GM12878 (cell line): ENCODE measurements around the gene MAPKAP1. TPM values are rescaled to one million over a fixed set of nuclear protein-coding genes. Genes with fewer than 3 reads are reported as not detected.

Experiments used
- ATAC-seq: fragments of 200-7000 bp; cut with Tn5 transposase; 3 replicates; pipeline ENCODE4 v1.9.1; 2020; ENCODE audit warnings: mild to moderate bottlenecking, moderate library complexity
- BruUV-seq: library from RNA; stranded (reverse); fragments of 400-500 nt; replicated peaks from 2 replicates; lab custom pipeline; 2021; lab: Mats Ljungman, UMichigan
- CTCF ChIA-PET: fragments of 300-600 bp; sonication (Branson Sonifier 250); formaldehyde crosslinking; extraction: SDS; loops from one replicate; lab custom pipeline; 2021; ENCODE audit warnings: inconsistent platforms; lab: Yijun Ruan, JAX
- POLR2A ChIA-PET: fragments of 350-600 bp; formaldehyde crosslinking; extraction: SDS; loops from one replicate; lab custom pipeline; 2021; ENCODE audit warnings: inconsistent platforms; lab: Charles Lee
- RAD21 ChIA-PET: fragments of 300-600 bp; sonication (Branson Sonifier 250); formaldehyde crosslinking; loops from one replicate; lab custom pipeline; 2023; ENCODE audit warnings: antibody characterized with exemption; ENCODE audit not compliant: unreplicated experiment; lab: Charles Lee
- SMC1A ChIA-PET: fragments of 300-600 bp; sonication (Branson Sonifier 250); formaldehyde crosslinking; loops from one replicate; lab custom pipeline; 2023; ENCODE audit not compliant: unreplicated experiment, uncharacterized antibody; lab: Charles Lee
- DNase-seq: peaks from one replicate; pipeline ENCODE4 v3.0.0-alpha.2; 2011; ENCODE audit warnings: low read depth, low spot score
- FAIRE-seq: peaks from 3 replicates; lab custom pipeline; 2011; peaks lifted over from hg19 to GRCh38; lab: Jason Lieb, UNC
- H2AFZ ChIP-seq: 2 replicates; pipeline ENCODE4 v1.6.0; 2011; ENCODE audit warnings: low read depth, low read length, control low read depth; ENCODE audit not compliant: control insufficient read depth
- H3K27ac ChIP-seq: 2 replicates; pipeline ENCODE4 v1.5.1; 2011; ENCODE audit warnings: control low read depth; ENCODE audit not compliant: control insufficient read depth, insufficient read depth
- H3K27me3 ChIP-seq, 2 experiments: replicated peaks in 1 of 2; 2 replicates each; pipeline versions ENCODE4 v1.6.0 to v1.6.1; 2011; ENCODE audit warnings: low read length in 1 of 2; ENCODE audit not compliant: control insufficient read depth in 2 of 2, insufficient read depth in 2 of 2
- H3K36me3 ChIP-seq, 2 experiments: 2 replicates each; pipeline ENCODE4 v1.5.1; 2011; ENCODE audit warnings: low read length in 1 of 2; ENCODE audit not compliant: control insufficient read depth in 2 of 2, insufficient read depth in 2 of 2
- H3K4me1 ChIP-seq: 2 replicates; pipeline ENCODE4 v1.6.1; 2011; ENCODE audit warnings: mild to moderate bottlenecking, low read length, moderate library complexity, mixed read lengths; ENCODE audit not compliant: control insufficient read depth, insufficient read depth
- H3K4me2 ChIP-seq: 2 replicates; pipeline ENCODE4 v1.6.0; 2011; ENCODE audit warnings: control low read depth; ENCODE audit not compliant: control insufficient read depth, insufficient read depth
- H3K4me3 ChIP-seq: fragments of 200-600 bp; sonication (generic); 2 replicates; pipeline ENCODE4 v1.5.1; 2016
- H3K79me2 ChIP-seq: 2 replicates; pipeline ENCODE4 v1.6.0; 2011; ENCODE audit warnings: low read length; ENCODE audit not compliant: control insufficient read depth, insufficient read depth
- H3K9ac ChIP-seq: 2 replicates; pipeline ENCODE4 v1.8.0; 2011; ENCODE audit warnings: low read length, control low read depth, mixed read lengths; ENCODE audit not compliant: control insufficient read depth, insufficient read depth
- H3K9me3 ChIP-seq: replicated peaks from 3 replicates; pipeline ENCODE4 v1.5.1; 2011; ENCODE audit warnings: mild to moderate bottlenecking, low read length; ENCODE audit not compliant: control insufficient read depth, insufficient read depth
- H4K20me1 ChIP-seq: 2 replicates; pipeline ENCODE4 v1.6.0; 2011; ENCODE audit not compliant: control insufficient read depth, insufficient read depth
- CEBPB ChIP-seq, 2 experiments: fragments of 150-350 bp in 1 of 2; IDR thresholded peaks; 2 replicates each; pipeline ENCODE4 v1.6.1; 2012 to 2014; ENCODE audit warnings: low read depth in 2 of 2, low read length in 2 of 2, borderline replicate concordance in 1 of 2, inconsistent platforms in 1 of 2
- CHD1 ChIP-seq: IDR thresholded peaks from 2 replicates; pipeline ENCODE4 v1.6.1; 2012; ENCODE audit warnings: low read depth, low read length, improper control_type of control experiment
- ESRRA ChIP-seq: IDR thresholded peaks from 2 replicates; pipeline ENCODE4 v1.6.1; 2012; ENCODE audit warnings: mild to moderate bottlenecking, low read length, improper control_type of control experiment
- HSF1 ChIP-seq: fragments of 150-350 bp; IDR thresholded peaks from 2 replicates; pipeline ENCODE4 v1.6.1; 2014; ENCODE audit warnings: mild to moderate bottlenecking, low read depth, low read length
- LARP7 ChIP-seq: fragments of 450-650 bp; IDR thresholded peaks from 2 replicates; pipeline ENCODE4 v1.6.1; 2017; ENCODE audit warnings: mild to moderate bottlenecking
- MXI1 ChIP-seq: fragments of 150-350 bp; IDR thresholded peaks from 2 replicates; pipeline ENCODE4 v1.6.1; 2011; ENCODE audit warnings: low read depth, mild to moderate bottlenecking, inconsistent platforms, low read length, improper control_type of control experiment
- NFYA ChIP-seq: IDR thresholded peaks from 2 replicates; pipeline ENCODE4 v1.6.1; 2011; ENCODE audit warnings: low read depth, mild to moderate bottlenecking, low read length, improper control_type of control experiment, borderline replicate concordance
- POLR2A ChIP-seq: IDR thresholded peaks from 2 replicates; pipeline ENCODE4 v1.6.1; 2011; ENCODE audit warnings: low read depth, mild to moderate bottlenecking, low read length
- RAD51 ChIP-seq: fragments of 450-650 bp; IDR thresholded peaks from 2 replicates; pipeline ENCODE4 v1.6.1; 2016; ENCODE audit warnings: moderate library complexity, mild to moderate bottlenecking, inconsistent platforms
- RELA ChIP-seq: fragments of 450-650 bp; IDR thresholded peaks from 2 replicates; pipeline ENCODE4 v1.8.0; 2014; ENCODE audit warnings: borderline replicate concordance; ENCODE audit not compliant: partially characterized antibody
- SMARCA5 ChIP-seq: fragments of 450-650 bp; IDR thresholded peaks from 2 replicates; pipeline ENCODE4 v1.6.1; 2017; ENCODE audit warnings: mild to moderate bottlenecking
- ZBED1 ChIP-seq: IDR thresholded peaks from 2 replicates; pipeline ENCODE4 v1.6.1; 2016; ENCODE audit warnings: borderline replicate concordance
- ZZZ3 ChIP-seq: IDR thresholded peaks from 2 replicates; pipeline ENCODE4 v1.6.1; 2011; ENCODE audit warnings: low read depth; ENCODE audit not compliant: control insufficient read depth, insufficient read length
- WGBS: methylation state at CpG from one replicate; pipeline ENCODE4 v1.1.6; 2016; ENCODE audit warnings: low lambda C conversion rate; ENCODE audit not compliant: insufficient replicate concordance, insufficient coverage; ENCODE audit errors: missing lambda C conversion rate; 5-methylcytosine and 5-hydroxymethylcytosine counted together
- in situ Hi-C: fragments of 300-500 bp; cut with MboI; formaldehyde crosslinking; loops from 9 replicates; pipeline ENCODE4 v1.14.3; 2018; ENCODE audit warnings: mixed read lengths
- intact Hi-C: fragments of 100-400 bp; cut with micrococcal nuclease; formaldehyde crosslinking; loops from one replicate; pipeline ENCODE4 v1.14.2; 2022; ENCODE audit not compliant: unreplicated experiment
- polyA plus RNA-seq, 11 experiments: library from polyadenylated mRNA; depleted of rRNA in 4 of 11; unstranded in 6 of 11; stranded (reverse) in 5 of 11; fragments of >200 nt; fragmentation: Nextera tagmentation in 4 of 11; fragmentation: Illumina TruSeq in 1 of 11; extraction: Ambion mirVana in 4 of 11; extraction: Trizol in 1 of 11; gene quantifications; 1 replicate in 1 of 11; 2 replicates in 10 of 11; pipeline versions ENCODE4 v1.2.1 to v1.2.3, GENCODE V29; 2011 to 2016; ENCODE audit warnings: inconsistent platforms in 2 of 11, missing spikeins in 2 of 11, low read depth in 1 of 11
- total RNA-seq, 4 experiments: library from RNA; depleted of rRNA in 3 of 4; stranded (reverse); fragments of >200 nt in 3 of 4; fragmentation: Illumina TruSeq in 1 of 4; extraction: Trizol in 1 of 4; gene quantifications; 2 replicates each; pipeline versions ENCODE4 v1.2.1 to v1.2.3, GENCODE V29; 2013 to 2021
- TF ChIP-seq, protein P1 (sequence below): fragments of 150-350 bp; IDR thresholded peaks from 2 replicates; pipeline ENCODE4 v1.6.1; 2016; ENCODE audit warnings: low read depth, low read length
- TF ChIP-seq, protein P2 (sequence below), 3 experiments: IDR thresholded peaks in 2 of 3; conservative IDR thresholded peaks in 1 of 3; 2 replicates each; pipeline ENCODE4 v1.5.1; 2011; ENCODE audit warnings: low read depth in 3 of 3, low read length in 3 of 3, mild to moderate bottlenecking in 3 of 3, control low read depth in 2 of 3, moderate library complexity in 2 of 3, inconsistent platforms in 1 of 3, mixed read lengths in 1 of 3; ENCODE audit not compliant: control insufficient read depth in 2 of 3, insufficient read depth in 1 of 3; ENCODE audit errors: extremely low read depth in 1 of 3

The MAPKAP1 gene
- total and polyA plus RNA-seq, 10 of the 15 experiments (the other 5 are each of a cell fraction or from before 2014, with no cell fraction given): 5.1 to 188 (median 105) TPM

DNA sequence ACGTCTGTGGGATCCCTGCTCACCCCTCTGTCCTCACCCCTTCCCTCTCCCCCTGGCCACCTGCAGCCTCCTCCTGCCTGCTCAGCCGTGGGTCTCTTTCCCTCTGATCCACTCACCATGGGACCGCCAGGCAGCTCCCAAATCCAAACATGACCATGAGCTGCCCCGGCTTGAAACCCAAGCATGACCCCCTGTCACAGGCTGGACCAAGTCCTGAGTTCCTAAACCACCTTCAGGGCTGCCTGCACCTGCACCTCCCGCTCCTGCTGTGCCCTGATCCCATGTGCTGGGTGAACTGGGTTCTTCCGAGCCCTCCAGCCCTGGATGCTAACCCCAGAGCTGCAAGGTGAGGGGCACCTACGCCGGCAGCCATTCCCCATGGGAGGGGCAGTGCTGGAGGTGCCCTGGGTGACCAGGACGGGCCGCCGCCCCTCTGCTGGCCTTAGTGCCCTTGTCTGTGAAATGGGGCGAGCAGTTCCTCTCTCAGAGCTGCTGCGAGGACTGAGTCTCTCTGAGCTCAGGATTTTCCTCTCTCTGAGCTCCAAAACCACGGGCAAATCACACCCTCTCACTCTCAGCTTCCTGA, 295.7 kb downstream of the MAPKAP1 start (continued):
- TF ChIP-seq HSF1 (no peak), RELA (no peak), SMARCA5 (no peak)

- intact Hi-C loops (loop anchor here (1.0 kb wide), 1 partner anchor 221 kb away; no protein-coding TSS in a partner anchor), in situ Hi-C loops (no loop called here)
- FAIRE-seq: no peak
- no peaks in the 10 kb centered on the region; the same call in 2 of the 3 replicates for H3K9me3 ChIP-seq
- 93% methylated on average over 21 of the region's 24 CpGs for WGBS
- H2AFZ ChIP-seq: no peak overlapping the region
- no peak for DNase-seq
- ATAC-seq: no peak
- no peak overlapping the region for H3K9ac ChIP-seq
- ChIA-PET RAD21 (interaction anchor here (0.9 kb wide), 1 partner anchor 294 kb away, joined by 3 read pairs; no protein-coding TSS in a partner anchor), SMC1A (interaction anchor here (1.4 kb wide), 1 partner anchor 48 kb away, joined by 3 read pairs; no protein-coding TSS in a partner anchor), POLR2A (no interaction called here), CTCF (no interaction called here)
- H3K36me3 ChIP-seq: no peaks in the 10 kb centered on the region
- no peak overlapping the region for H3K4me2 ChIP-seq
- no peaks in the 10 kb centered on the region; the same call in 1 of the 2 replicates for H4K20me1 ChIP-seq
- H3K4me1 ChIP-seq: peaks cover 10% of the 10 kb centered on the region
- no peak overlapping the region for H3K27ac ChIP-seq
- no peaks in the 10 kb centered on the region for H3K79me2 ChIP-seq
- H3K4me3 ChIP-seq: no peak overlapping the region
- BruUV-seq: no TSS peak
- no peaks in the 10 kb centered on the region for H3K27me3 ChIP-seq
- TF ChIP-seq, protein P1, sequence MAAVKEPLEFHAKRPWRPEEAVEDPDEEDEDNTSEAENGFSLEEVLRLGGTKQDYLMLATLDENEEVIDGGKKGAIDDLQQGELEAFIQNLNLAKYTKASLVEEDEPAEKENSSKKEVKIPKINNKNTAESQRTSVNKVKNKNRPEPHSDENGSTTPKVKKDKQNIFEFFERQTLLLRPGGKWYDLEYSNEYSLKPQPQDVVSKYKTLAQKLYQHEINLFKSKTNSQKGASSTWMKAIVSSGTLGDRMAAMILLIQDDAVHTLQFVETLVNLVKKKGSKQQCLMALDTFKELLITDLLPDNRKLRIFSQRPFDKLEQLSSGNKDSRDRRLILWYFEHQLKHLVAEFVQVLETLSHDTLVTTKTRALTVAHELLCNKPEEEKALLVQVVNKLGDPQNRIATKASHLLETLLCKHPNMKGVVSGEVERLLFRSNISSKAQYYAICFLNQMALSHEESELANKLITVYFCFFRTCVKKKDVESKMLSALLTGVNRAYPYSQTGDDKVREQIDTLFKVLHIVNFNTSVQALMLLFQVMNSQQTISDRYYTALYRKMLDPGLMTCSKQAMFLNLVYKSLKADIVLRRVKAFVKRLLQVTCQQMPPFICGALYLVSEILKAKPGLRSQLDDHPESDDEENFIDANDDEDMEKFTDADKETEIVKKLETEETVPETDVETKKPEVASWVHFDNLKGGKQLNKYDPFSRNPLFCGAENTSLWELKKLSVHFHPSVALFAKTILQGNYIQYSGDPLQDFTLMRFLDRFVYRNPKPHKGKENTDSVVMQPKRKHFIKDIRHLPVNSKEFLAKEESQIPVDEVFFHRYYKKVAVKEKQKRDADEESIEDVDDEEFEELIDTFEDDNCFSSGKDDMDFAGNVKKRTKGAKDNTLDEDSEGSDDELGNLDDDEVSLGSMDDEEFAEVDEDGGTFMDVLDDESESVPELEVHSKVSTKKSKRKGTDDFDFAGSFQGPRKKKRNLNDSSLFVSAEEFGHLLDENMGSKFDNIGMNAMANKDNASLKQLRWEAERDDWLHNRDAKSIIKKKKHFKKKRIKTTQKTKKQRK: no peak
- TF ChIP-seq, protein P2, sequence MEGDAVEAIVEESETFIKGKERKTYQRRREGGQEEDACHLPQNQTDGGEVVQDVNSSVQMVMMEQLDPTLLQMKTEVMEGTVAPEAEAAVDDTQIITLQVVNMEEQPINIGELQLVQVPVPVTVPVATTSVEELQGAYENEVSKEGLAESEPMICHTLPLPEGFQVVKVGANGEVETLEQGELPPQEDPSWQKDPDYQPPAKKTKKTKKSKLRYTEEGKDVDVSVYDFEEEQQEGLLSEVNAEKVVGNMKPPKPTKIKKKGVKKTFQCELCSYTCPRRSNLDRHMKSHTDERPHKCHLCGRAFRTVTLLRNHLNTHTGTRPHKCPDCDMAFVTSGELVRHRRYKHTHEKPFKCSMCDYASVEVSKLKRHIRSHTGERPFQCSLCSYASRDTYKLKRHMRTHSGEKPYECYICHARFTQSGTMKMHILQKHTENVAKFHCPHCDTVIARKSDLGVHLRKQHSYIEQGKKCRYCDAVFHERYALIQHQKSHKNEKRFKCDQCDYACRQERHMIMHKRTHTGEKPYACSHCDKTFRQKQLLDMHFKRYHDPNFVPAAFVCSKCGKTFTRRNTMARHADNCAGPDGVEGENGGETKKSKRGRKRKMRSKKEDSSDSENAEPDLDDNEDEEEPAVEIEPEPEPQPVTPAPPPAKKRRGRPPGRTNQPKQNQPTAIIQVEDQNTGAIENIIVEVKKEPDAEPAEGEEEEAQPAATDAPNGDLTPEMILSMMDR (IDR thresholded peaks at IDR 0.05 in 2 of 3, conservative IDR thresholded peaks at IDR 0.05 in 1 of 3; ENCODE audit: control insufficient read depth in 2 of 3, extremely low read depth in 1 of 3, insufficient read depth in 1 of 3, low read depth in 3 of 3, low read length in 3 of 3): no peak
- TF ChIP-seq CEBPB (IDR thresholded peaks at IDR 0.05; ENCODE audit: borderline replicate concordance in 1 of 2, low read depth in 2 of 2, low read length in 2 of 2): no peak
- TF ChIP-seq POLR2A: no peak
- TF ChIP-seq CHD1: no peak
- no peak for TF ChIP-seq MXI1
- no peak for TF ChIP-seq RAD51
- no peak for TF ChIP-seq ZBED1
- TF ChIP-seq ESRRA: no peak
- TF ChIP-seq ZZZ3: no peak
- no peak for TF ChIP-seq LARP7
- no peak for TF ChIP-seq NFYA
These were observed 296.5 kb downstream of the MAPKAP1 start for GRCh38 chr9:125410522-125410894.
